Upper lobe of left lung (tissue), 4 donors: Measurements from ENCODE around the gene TMEM135.

Experiments used
- POLR2AphosphoS5 ChIP-seq, 2 donors: sonication (generic); formaldehyde crosslinking; IDR thresholded peaks; one replicate each; pipeline ENCODE4 v1.5.1; 2017; ENCODE audit warnings: antibody characterized with exemption in 2 of 2
- TF ChIP-seq, protein P1 (sequence below), 6 experiments: fragments of 450-650 bp in 4 of 6; fragments of 200-600 bp in 2 of 6; sonication (generic) in 2 of 6; IDR thresholded peaks; one replicate each; pipeline ENCODE4 v1.5.1; 2016 to 2019; ENCODE audit warnings: antibody characterized with exemption in 6 of 6

DNA sequence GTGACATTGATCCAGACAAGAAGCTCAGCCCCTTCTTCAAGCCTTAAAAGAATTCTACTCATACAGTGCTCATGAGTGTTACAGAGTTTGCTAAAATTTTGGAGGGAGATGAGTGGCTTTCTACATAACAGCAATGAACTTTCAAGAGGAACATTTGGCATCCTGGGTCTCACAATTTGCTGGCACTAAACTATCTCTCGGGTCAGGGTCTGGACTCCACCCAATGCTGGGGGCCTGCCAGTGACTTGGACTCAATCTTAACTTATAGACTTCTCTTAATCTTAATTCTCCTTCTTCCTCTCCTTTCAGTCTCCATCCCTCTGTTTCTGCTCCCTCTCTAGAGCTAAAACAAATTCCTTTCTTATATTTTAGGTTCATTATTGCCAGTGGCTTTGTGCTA is 317.9 kb downstream of the TMEM135 start:
- TF ChIP-seq, protein P1, sequence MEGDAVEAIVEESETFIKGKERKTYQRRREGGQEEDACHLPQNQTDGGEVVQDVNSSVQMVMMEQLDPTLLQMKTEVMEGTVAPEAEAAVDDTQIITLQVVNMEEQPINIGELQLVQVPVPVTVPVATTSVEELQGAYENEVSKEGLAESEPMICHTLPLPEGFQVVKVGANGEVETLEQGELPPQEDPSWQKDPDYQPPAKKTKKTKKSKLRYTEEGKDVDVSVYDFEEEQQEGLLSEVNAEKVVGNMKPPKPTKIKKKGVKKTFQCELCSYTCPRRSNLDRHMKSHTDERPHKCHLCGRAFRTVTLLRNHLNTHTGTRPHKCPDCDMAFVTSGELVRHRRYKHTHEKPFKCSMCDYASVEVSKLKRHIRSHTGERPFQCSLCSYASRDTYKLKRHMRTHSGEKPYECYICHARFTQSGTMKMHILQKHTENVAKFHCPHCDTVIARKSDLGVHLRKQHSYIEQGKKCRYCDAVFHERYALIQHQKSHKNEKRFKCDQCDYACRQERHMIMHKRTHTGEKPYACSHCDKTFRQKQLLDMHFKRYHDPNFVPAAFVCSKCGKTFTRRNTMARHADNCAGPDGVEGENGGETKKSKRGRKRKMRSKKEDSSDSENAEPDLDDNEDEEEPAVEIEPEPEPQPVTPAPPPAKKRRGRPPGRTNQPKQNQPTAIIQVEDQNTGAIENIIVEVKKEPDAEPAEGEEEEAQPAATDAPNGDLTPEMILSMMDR (IDR thresholded peaks at IDR 0.05): no peak
- no peak for TF ChIP-seq POLR2AphosphoS5 (IDR thresholded peaks at IDR 0.05)
